ENCODE data around the gene RUNX2. TPM values are rescaled to one million over a fixed set of nuclear protein-coding genes. Genes with fewer than 3 reads are reported as not detected.

Gene RUNX2
- total and polyA plus RNA-seq, 10 donors: 0.86 to 9.4 (median 6.6) TPM

DNA sequence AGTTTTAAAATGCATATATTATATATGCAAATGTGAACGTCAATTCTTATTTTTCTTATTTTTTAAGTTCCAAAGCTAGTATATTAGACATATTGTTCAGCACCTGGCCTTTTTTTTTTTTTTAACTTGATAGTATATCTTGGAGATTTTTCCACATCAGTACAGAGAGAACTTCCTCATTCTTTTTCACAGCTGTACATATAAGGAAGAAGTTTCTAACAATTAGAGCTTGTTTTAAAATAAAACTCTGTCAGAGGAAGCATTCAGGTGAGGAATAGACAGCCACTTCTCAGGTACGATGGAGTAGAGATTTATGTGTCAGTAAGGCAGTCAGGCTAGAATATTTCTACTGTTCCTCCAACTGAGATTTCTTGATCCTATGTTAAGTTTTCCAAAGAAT is 282.7 kb downstream of the RUNX2 start:
- Histone ChIP-seq H3K27ac (no peak overlapping the region), H3K9me3 (no peaks in the 10 kb centered on the region), H3K27me3 (replicated peaks in 1 of 7) (no peaks in the 10 kb centered on the region), H3K4me3 (no peak overlapping the region), H3K4me1 (no peaks in the 10 kb centered on the region), H3K36me3 (no peaks in the 10 kb centered on the region)
- 39 to 57% (median 46%) methylated on average over 2 of the region's 2 CpGs for WGBS, 5 donors
- intact Hi-C loops (cut with DNase I; ENCODE audit: low total_unique reads): no loop called here
- no peak for TF ChIP-seq POLR2A (IDR thresholded peaks at IDR 0.05)
- TF ChIP-seq, protein P1, sequence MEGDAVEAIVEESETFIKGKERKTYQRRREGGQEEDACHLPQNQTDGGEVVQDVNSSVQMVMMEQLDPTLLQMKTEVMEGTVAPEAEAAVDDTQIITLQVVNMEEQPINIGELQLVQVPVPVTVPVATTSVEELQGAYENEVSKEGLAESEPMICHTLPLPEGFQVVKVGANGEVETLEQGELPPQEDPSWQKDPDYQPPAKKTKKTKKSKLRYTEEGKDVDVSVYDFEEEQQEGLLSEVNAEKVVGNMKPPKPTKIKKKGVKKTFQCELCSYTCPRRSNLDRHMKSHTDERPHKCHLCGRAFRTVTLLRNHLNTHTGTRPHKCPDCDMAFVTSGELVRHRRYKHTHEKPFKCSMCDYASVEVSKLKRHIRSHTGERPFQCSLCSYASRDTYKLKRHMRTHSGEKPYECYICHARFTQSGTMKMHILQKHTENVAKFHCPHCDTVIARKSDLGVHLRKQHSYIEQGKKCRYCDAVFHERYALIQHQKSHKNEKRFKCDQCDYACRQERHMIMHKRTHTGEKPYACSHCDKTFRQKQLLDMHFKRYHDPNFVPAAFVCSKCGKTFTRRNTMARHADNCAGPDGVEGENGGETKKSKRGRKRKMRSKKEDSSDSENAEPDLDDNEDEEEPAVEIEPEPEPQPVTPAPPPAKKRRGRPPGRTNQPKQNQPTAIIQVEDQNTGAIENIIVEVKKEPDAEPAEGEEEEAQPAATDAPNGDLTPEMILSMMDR (IDR thresholded peaks at IDR 0.05 in 8 of 11, conservative IDR thresholded peaks at IDR 0.05 in 3 of 11): no peak
- no peak for TF ChIP-seq POLR2AphosphoS5 (IDR thresholded peaks at IDR 0.05)
- DNase-seq: no peak

DNA sequence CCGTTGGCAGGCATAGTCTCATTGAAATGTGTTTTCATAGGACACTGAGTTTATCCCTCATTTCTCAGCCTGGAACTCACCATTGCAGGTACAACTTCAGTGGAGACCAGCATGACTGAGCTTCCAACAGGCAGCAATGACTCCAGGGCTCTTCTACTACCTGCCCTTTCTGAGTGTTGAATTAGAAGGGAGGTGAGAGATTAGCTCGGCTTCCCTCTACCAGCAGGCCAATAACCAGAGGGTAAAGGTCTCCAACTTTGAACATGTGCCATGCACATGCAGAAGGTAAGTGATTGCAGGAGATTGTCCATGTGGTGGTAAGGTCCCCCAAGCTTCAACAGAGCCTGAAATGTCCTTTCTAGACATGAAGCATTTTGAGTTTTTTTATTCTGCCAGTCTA is 283.4 kb downstream of the RUNX2 start:
- Histone ChIP-seq H3K36me3 (no peaks in the 10 kb centered on the region), H3K27ac (no peak overlapping the region), H3K4me1 (no peaks in the 10 kb centered on the region), H3K27me3 (replicated peaks in 1 of 7) (no peaks in the 10 kb centered on the region), H3K4me3 (no peak overlapping the region), H3K9me3 (no peaks in the 10 kb centered on the region)
- 85 to 98% (median 93%) methylated on average over 2 of the region's 2 CpGs for WGBS, 5 donors
- DNase-seq: no peak
- intact Hi-C loops (cut with DNase I; ENCODE audit: low total_unique reads): no loop called here
- TF ChIP-seq POLR2AphosphoS5 (IDR thresholded peaks at IDR 0.05): no peak
- TF ChIP-seq POLR2A (IDR thresholded peaks at IDR 0.05): no peak
- TF ChIP-seq, protein P1 (IDR thresholded peaks at IDR 0.05 in 8 of 11, conservative IDR thresholded peaks at IDR 0.05 in 3 of 11): no peak

DNA sequence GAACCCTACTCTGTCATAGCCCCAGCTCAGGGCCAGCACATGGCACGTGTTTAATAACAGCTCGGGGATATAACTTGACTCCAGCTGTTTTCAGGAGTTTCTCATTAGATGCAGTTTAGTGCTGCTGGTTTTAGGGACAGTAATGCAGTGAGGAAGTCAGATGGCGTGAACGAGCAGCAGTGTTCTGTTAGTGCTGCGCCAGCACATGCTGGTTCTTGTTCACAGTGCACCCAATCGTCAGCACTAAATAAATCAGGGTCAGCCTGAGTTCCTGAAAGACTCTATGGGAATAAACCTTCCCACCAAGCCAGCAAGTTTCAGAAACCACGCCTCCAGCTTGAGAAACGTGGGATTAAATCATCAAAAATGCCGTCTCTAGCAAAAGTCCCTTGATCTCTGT is 285.5 kb downstream of the RUNX2 start:
- H3K27ac ChIP-seq: no peak overlapping the region
- H3K36me3 ChIP-seq: no peaks in the 10 kb centered on the region
- no peaks in the 10 kb centered on the region for H3K9me3 ChIP-seq
- H3K27me3 ChIP-seq (replicated peaks in 1 of 7): no peaks in the 10 kb centered on the region
- WGBS, 5 donors: 71 to 77% (median 75%) methylated on average over 9 of the region's 9 CpGs
- no peaks in the 10 kb centered on the region for H3K4me1 ChIP-seq
- H3K4me3 ChIP-seq: no peak overlapping the region
- DNase-seq: no peak
- intact Hi-C loops (cut with DNase I; ENCODE audit: low total_unique reads): no loop called here
- TF ChIP-seq, protein P1 (IDR thresholded peaks at IDR 0.05 in 8 of 11, conservative IDR thresholded peaks at IDR 0.05 in 3 of 11): no peak
- TF ChIP-seq POLR2AphosphoS5 (IDR thresholded peaks at IDR 0.05): peak in 1 of 3 donors; percentile 6
- no peak for TF ChIP-seq POLR2A (IDR thresholded peaks at IDR 0.05)

DNA sequence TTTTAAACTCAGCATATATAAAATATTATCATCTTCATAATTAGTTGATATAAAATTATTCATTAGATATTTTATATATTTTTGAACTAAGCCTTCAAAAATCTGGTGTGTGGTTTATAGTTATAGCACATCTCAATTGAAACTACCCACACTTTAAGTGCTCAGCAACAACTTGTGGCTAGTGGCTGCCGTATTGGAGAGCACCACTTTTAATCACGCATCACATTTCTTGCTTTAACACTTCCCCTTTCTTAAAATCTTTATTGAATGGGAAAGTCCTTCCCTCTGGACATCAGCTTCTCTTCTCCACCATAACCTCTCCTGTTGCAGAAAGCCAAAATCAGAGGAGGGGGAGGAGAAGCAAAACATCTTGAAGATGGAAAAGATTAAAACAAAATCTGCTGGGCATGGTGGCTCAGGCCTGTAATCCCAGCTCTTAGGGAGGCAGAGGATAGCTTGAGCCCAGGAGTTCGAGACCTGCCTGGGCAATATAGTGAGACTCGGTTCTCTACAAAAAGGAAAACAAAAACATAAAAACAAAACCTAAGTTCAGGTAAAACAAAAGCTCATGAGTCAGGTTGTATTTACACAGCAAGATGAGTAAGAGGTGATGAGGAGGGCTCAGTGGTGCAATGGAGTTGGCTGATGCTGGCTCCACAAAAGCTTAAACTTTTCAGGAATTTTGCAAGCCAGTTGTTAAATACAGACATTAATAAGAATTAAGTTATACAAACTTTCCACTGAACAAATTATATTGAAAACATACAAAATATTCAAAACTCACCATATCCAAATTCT is 286.6 kb downstream of the RUNX2 start:
- Histone ChIP-seq H3K4me1 (peaks cover 0 to under 1% (median 0%) of the 10 kb centered on the region in 6 donors), H3K9me3 (no peaks in the 10 kb centered on the region), H3K27ac (no peak overlapping the region), H3K36me3 (no peaks in the 10 kb centered on the region), H3K27me3 (replicated peaks in 1 of 7) (no peaks in the 10 kb centered on the region), H3K4me3 (no peak overlapping the region)
- DNase-seq: no peak
- intact Hi-C loops (cut with DNase I; ENCODE audit: low total_unique reads): no loop called here
- WGBS, 5 donors: 65 to 72% (median 68%) methylated on average over 4 of the region's 4 CpGs
- TF ChIP-seq POLR2A (IDR thresholded peaks at IDR 0.05) (no peak), POLR2AphosphoS5 (IDR thresholded peaks at IDR 0.05) (no peak)
- TF ChIP-seq, protein P1 (IDR thresholded peaks at IDR 0.05 in 8 of 11, conservative IDR thresholded peaks at IDR 0.05 in 3 of 11): no peak

Data from spleen (tissue), 11 donors.